CD4-positive, alpha-beta T cell (primary cell): ENCODE results near the gene IRAK2. TPM values are rescaled to one million over a fixed set of nuclear protein-coding genes. Genes with fewer than 3 reads are reported as not detected.
A peak's percentile ranks its signal among the peaks of the same experiment; 100 is the strongest.
"Not testable (repeated sequence)": the region's sequence is repeated elsewhere in the genome, so short reads cannot be mapped to it uniquely, and the experiment has no call there.

Experiments used
- ATAC-seq: fragments of 200-7000 bp; cut with Tn5 transposase; one replicate; pipeline ENCODE4 v1.10.0; 2022; ENCODE audit warnings: mild to moderate bottlenecking; ENCODE audit not compliant: poor library complexity
- CTCF ChIA-PET: fragments of 350-600 bp; sonication (Branson Sonifier 250); formaldehyde crosslinking; loops from one replicate; lab custom pipeline; 2021; ENCODE audit warnings: antibody characterized with exemption, inconsistent platforms; lab: Charles Lee
- POLR2A ChIA-PET: fragments of 350-600 bp; sonication (Branson Sonifier 250); formaldehyde crosslinking; loops from one replicate; lab custom pipeline; 2021; ENCODE audit warnings: antibody characterized with exemption, inconsistent platforms; lab: Charles Lee
- DNase-seq, 14 experiments: peaks; one replicate each; pipeline ENCODE4 v3.0.0-alpha.2; 2013 to 2020; ENCODE audit warnings: mixed read lengths in 2 of 14
- H3K27ac ChIP-seq, 2 donors: one replicate each; pipeline versions ENCODE4 v1.5.1 to v1.7.0; 2013; ENCODE audit warnings: low read length in 2 of 2, low read depth in 1 of 2, mild to moderate bottlenecking in 1 of 2
- H3K27me3 ChIP-seq, 2 experiments: 1 replicate in 1 of 2; 2 replicates in 1 of 2; pipeline versions ENCODE4 v1.6.1 to v1.7.0; 2013; ENCODE audit warnings: low read length in 2 of 2, control low read depth in 1 of 2, mild to moderate bottlenecking in 1 of 2, moderate library complexity in 1 of 2; ENCODE audit not compliant: insufficient read depth in 2 of 2, control insufficient read depth in 1 of 2
- H3K36me3 ChIP-seq: one replicate; pipeline ENCODE4 v1.6.1; 2013; ENCODE audit warnings: low read length, control low read depth; ENCODE audit not compliant: insufficient read depth
- H3K4me1 ChIP-seq: one replicate; pipeline ENCODE4 v1.6.1; 2013; ENCODE audit warnings: low read length, control low read depth; ENCODE audit not compliant: insufficient read depth
- H3K4me3 ChIP-seq: one replicate; pipeline ENCODE4 v1.5.1; 2013; ENCODE audit warnings: mild to moderate bottlenecking, low read length, moderate library complexity
- H3K9me3 ChIP-seq, 2 experiments: 1 replicate in 1 of 2; 2 replicates in 1 of 2; pipeline versions ENCODE4 v1.6.1 to v1.7.0; 2013; ENCODE audit warnings: low read length in 2 of 2, mild to moderate bottlenecking in 2 of 2, control low read depth in 1 of 2, moderate library complexity in 1 of 2; ENCODE audit not compliant: control insufficient read depth in 1 of 2, insufficient read depth in 1 of 2
- H3K27ac Mint-ChIP-seq: one replicate; pipeline ENCODE4 v1.8.0; 2020; ENCODE audit warnings: mixed read lengths
- H3K27me3 Mint-ChIP-seq: one replicate; pipeline ENCODE4 v1.8.0; 2021; ENCODE audit warnings: mixed read lengths
- H3K36me3 Mint-ChIP-seq: one replicate; pipeline ENCODE4 v1.8.0; 2021; ENCODE audit warnings: low read depth, mixed read lengths
- H3K4me1 Mint-ChIP-seq: one replicate; pipeline ENCODE4 v1.8.0; 2021; ENCODE audit warnings: low read depth, mixed read lengths
- H3K4me3 Mint-ChIP-seq: one replicate; pipeline ENCODE4 v1.8.0; 2020; ENCODE audit warnings: mild to moderate bottlenecking, mixed read lengths
- H3K9me3 Mint-ChIP-seq: one replicate; pipeline ENCODE4 v1.8.0; 2020; ENCODE audit warnings: mixed read lengths
- intact Hi-C, 2 experiments: fragments of 100-400 bp; cut with DNase I in 1 of 2; cut with micrococcal nuclease in 1 of 2; formaldehyde crosslinking; loops; one replicate each; pipeline versions ENCODE4 v1.15.1 to v1.9.0; 2023 to 2025; cut with DNase I, micrococcal nuclease
- total RNA-seq, 174 experiments: library from RNA in 2 of 174; stranded (reverse) in 2 of 174; gene quantifications; one replicate each; pipeline ENCODE4 v1.2.3 and lab custom pipeline; 2021 to 2026
- TF ChIP-seq, protein P1 (sequence below): fragments of 200-600 bp; IDR thresholded peaks from one replicate; pipeline ENCODE4 v1.8.0; 2022; ENCODE audit warnings: antibody characterized with exemption, mild to moderate bottlenecking

Gene IRAK2
- total RNA-seq, 2 experiments from 2014 or later, result 1.4 to 1.6 TPM

- POLR2A ChIA-PET, result interaction anchor here (0.8 to 0.9 kb wide), 2 partner anchors 80 to 86 kb away, joined by 3 read pairs; partner anchors contain the start of gene TATDN2
- CTCF ChIA-PET, result no interaction called here
- Mint-ChIP-seq H3K36me3 (no peaks in the 10 kb centered on the region), H3K4me3 (no peak overlapping the region), H3K27me3 (no peaks in the 10 kb centered on the region), H3K9me3 (no peaks in the 10 kb centered on the region), H3K27ac (no peak overlapping the region), H3K4me1 (peaks cover 19% of the 10 kb centered on the region)
- DNase-seq, result no peak
- ATAC-seq, result no peak
- TF ChIP-seq, protein P1, sequence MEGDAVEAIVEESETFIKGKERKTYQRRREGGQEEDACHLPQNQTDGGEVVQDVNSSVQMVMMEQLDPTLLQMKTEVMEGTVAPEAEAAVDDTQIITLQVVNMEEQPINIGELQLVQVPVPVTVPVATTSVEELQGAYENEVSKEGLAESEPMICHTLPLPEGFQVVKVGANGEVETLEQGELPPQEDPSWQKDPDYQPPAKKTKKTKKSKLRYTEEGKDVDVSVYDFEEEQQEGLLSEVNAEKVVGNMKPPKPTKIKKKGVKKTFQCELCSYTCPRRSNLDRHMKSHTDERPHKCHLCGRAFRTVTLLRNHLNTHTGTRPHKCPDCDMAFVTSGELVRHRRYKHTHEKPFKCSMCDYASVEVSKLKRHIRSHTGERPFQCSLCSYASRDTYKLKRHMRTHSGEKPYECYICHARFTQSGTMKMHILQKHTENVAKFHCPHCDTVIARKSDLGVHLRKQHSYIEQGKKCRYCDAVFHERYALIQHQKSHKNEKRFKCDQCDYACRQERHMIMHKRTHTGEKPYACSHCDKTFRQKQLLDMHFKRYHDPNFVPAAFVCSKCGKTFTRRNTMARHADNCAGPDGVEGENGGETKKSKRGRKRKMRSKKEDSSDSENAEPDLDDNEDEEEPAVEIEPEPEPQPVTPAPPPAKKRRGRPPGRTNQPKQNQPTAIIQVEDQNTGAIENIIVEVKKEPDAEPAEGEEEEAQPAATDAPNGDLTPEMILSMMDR, result no peak
- intact Hi-C loops, result no loop called here
- no peaks in the 10 kb centered on the region for H3K27me3 ChIP-seq
- peaks cover 23% of the 10 kb centered on the region for H3K4me1 ChIP-seq
- H3K4me3 ChIP-seq, result no peak overlapping the region
- H3K27ac ChIP-seq, result no peak overlapping the region
- no peaks in the 10 kb centered on the region for H3K9me3 ChIP-seq
- no peaks in the 10 kb centered on the region for H3K36me3 ChIP-seq
These were observed 2.5 kb upstream of the IRAK2 start for GRCh38 chr3:10162185-10162584.

GRCh38 chr3:10164201-10164545 is 546 bp upstream of the IRAK2 start:
- H3K27me3 ChIP-seq, H3K9me3 Mint-ChIP-seq, H3K36me3 Mint-ChIP-seq, H3K9me3 ChIP-seq, H3K27ac Mint-ChIP-seq, ATAC-seq, DNase-seq, H3K27me3 Mint-ChIP-seq, H3K36me3 ChIP-seq, H3K27ac ChIP-seq: not testable (repeated sequence)
- peaks cover 28% of the 10 kb centered on the region for H3K4me1 Mint-ChIP-seq
- peaks cover 23% of the 10 kb centered on the region for H3K4me1 ChIP-seq
- CTCF ChIA-PET, result interaction anchor here (0.5 to 1.8 kb wide), 6 partner anchors 8 to 118 kb away, joined by 3 to 7 read pairs (median 4); no protein-coding TSS in a partner anchor
- H3K4me3 Mint-ChIP-seq, result peak overlapping the region; percentile 86
- POLR2A ChIA-PET, result interaction anchor here (2.2 to 2.4 kb wide), 2 partner anchors 30 to 35 kb away, joined by 12 to 15 read pairs; no protein-coding TSS in a partner anchor
- peak overlapping the region; percentile 72 for H3K4me3 ChIP-seq
- intact Hi-C loops, result loop anchor here (1.0 to 2.0 kb wide), 4 partner anchors 21 to 99 kb away; no protein-coding TSS in a partner anchor

GRCh38 chr3:10166213-10166604 is 1.5 kb downstream of the IRAK2 start:
- Mint-ChIP-seq H3K9me3 (peaks cover 7% of the 10 kb centered on the region), H3K27me3 (no peaks in the 10 kb centered on the region), H3K4me3 (peak overlapping the region; percentile 61), H3K4me1 (peaks cover 28% of the 10 kb centered on the region), H3K36me3 (peaks cover 18% of the 10 kb centered on the region), H3K27ac (peak overlapping the region; percentile 12)
- H3K9me3 ChIP-seq, result peaks cover 5 to 13% of the 10 kb centered on the region in 2 experiments
- intact Hi-C loops, result loop anchor here (5.0 kb wide), 2 partner anchors 36 to 76 kb away; no protein-coding TSS in a partner anchor
- H3K36me3 ChIP-seq, result no peaks in the 10 kb centered on the region
- H3K4me3 ChIP-seq, result no peak overlapping the region
- CTCF ChIA-PET, result interaction anchor here (0.6 kb wide), 1 partner anchor 99 kb away, joined by 3 read pairs; no protein-coding TSS in a partner anchor
- TF ChIP-seq, protein P1, result no peak
- no peaks in the 10 kb centered on the region for H3K27me3 ChIP-seq
- H3K4me1 ChIP-seq, result peaks cover 25% of the 10 kb centered on the region
- H3K27ac ChIP-seq, result no peak overlapping the region
- ATAC-seq, result no peak
- DNase-seq, result no peak
- POLR2A ChIA-PET, result interaction anchor here (1.2 to 3.2 kb wide), 5 partner anchors 18 to 33 kb away, joined by 3 to 12 read pairs (median 5); partner anchors contain the start of gene VHL
